GM18868 (cell line): ENCODE results near the gene ZNF283.
"Not testable (repeated sequence)": the region's sequence is repeated elsewhere in the genome, so short reads cannot be mapped to it uniquely, and the experiment has no call there.

Source experiments
- ATAC-seq: cut with Tn5 transposase; IDR thresholded peaks from one replicate; pipeline ENCODE4 v1.9.1; 2021; ENCODE audit warnings: mild to moderate bottlenecking, moderate library complexity; ENCODE audit not compliant: unreplicated experiment

Gene ZNF283

DNA sequence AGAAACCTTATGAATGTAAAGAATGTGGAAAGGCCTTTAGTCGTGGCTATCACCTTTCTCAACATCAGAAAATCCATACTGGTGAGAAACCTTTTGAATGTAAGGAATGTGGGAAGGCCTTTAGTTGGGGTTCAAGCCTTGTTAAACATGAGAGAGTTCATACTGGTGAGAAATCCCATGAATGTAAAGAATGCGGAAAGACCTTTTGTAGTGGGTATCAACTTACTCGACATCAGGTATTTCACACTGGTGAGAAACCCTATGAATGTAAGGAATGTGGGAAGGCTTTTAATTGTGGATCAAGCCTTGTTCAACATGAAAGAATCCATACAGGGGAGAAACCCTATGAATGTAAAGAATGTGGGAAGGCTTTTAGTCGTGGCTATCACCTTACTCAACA lies 20.8 kb downstream of the ZNF283 start:
- no peak for ATAC-seq

DNA sequence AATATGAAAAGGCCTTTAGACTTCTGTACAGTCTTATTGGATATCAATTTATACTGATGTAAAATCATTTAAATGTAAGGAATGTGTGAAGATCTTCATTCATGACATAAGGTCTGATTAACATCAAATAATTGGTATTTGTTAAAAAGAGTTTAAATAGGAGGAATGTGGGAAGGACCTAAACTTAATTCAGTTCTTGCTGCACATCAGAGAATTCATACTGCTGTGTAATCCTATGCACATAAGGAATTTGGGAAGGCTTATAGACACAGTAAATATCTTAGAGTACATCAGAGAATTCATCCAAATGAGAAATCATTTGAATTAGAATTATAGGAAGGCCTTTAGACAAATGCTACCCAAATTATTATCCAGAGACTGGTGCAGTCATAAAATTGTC lies 21.7 kb downstream of the ZNF283 start:
- ATAC-seq = no peak

- no peak for ATAC-seq
Measured at GRCh38 chr19:43858174-43858573, 31.1 kb downstream of the ZNF283 start.

DNA sequence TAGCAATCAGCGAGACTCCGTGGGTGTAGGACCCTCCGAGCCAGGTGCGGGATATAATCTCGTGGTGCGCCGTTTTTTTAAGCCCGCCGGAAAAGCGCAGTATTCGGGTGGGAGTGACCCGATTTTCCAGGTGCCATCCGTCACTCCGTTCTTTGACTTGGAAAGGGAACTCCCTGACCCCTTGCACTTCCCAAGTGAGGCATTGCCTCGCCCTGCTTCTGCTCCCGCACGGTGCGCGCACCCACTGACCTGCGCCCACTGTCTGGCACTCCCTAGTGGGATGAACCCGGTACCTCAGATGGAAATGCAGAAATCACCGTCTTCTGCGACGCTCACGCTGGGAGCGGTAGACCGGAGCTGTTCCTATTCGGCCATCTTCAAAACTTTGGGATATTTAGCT lies 39.8 kb downstream of the ZNF283 start:
- ATAC-seq = not testable (repeated sequence)

- no peak for ATAC-seq
Measured at GRCh38 chr19:43872547-43873336, 45.6 kb downstream of the ZNF283 start.

GRCh38 chr19:43880483-43880882 lies 53.4 kb downstream of the ZNF283 start:
- ATAC-seq = no peak

DNA sequence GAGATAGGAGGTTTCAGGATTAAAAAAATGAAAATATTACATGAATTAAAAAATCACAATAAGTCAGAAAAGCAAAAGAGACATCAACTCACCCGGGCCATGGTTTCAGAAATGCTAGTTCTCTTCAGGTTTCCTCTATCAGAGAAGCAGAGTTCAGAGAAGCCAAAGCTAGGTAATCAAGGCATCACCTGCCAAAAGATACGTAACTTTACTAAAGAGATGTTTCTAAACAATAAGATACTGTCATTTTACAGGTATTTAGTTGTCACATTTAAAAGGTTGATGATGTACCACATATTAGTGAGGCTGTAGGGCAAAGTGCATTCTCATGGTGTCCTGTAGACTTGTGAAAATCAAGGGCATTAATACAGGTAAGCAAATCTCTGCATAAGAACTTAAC lies 56.7 kb downstream of the ZNF283 start, which contains the start of gene ZNF404:
Gene ZNF404 (minus strand): TSS at position 101 of the 400 bp plus-strand sequence.
- no peak for ATAC-seq

DNA sequence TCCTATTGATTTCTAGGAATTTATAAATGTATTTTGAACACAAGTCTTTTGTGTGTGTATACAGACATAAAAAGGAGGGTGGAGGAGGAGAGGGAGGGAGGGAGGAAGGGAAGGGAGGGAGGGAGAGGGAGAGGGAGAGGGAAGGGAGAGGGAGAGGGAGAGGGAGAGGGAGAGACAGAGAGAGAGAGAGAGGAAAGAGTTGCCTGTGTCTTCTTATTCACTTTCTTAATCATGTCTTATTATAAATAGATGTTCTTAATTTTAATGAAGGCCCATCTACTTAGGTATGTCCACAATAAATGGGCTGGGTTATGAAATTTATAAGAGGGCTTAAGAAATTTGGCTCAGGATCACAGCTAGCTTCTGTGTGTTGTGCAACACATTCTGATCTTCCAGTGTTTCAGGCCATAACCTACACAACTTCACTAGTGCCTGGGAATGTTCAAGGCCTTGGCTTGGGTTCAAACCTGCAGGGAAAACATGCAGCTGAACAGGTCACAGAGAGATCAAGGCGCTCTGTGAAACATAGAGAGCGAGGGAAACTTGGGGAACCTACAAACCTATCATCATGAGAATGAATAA lies 68.7 kb downstream of the ZNF283 start:
- no peak for ATAC-seq
